HG02943 (cell line): ENCODE results near the gene LMO3.
"Not testable (repeated sequence)": the region's sequence is repeated elsewhere in the genome, so short reads cannot be mapped to it uniquely, and the experiment has no call there.

ENCODE experiments used
- ATAC-seq: cut with Tn5 transposase; IDR thresholded peaks from one replicate; pipeline ENCODE4 v1.9.1; 2021; ENCODE audit warnings: mild to moderate bottlenecking, low read depth, moderate library complexity; ENCODE audit not compliant: unreplicated experiment

Gene LMO3

GRCh38 chr12:16553457-16553856, 52.5 kb downstream of the LMO3 start:
- no peak for ATAC-seq

- ATAC-seq, result no peak
Observed at GRCh38 chr12:16552301-16552700, 53.7 kb downstream of the LMO3 start.

- ATAC-seq, result no peak
Observed at GRCh38 chr12:16545836-16546235, 60.1 kb downstream of the LMO3 start.

GRCh38 chr12:16542586-16542985, 63.4 kb downstream of the LMO3 start:
- ATAC-seq, result no peak

GRCh38 chr12:16537652-16538051, 68.3 kb downstream of the LMO3 start:
- ATAC-seq, result not testable (repeated sequence)

- no peak for ATAC-seq
Observed at GRCh38 chr12:16531621-16532020, 74.3 kb downstream of the LMO3 start.

- ATAC-seq, result no peak
Observed at GRCh38 chr12:16530268-16530850, 75.6 kb downstream of the LMO3 start.

- no peak for ATAC-seq
Observed at GRCh38 chr12:16526693-16527092, 79.3 kb downstream of the LMO3 start.

GRCh38 chr12:16524378-16524777, 81.6 kb downstream of the LMO3 start:
- ATAC-seq, result no peak

GRCh38 chr12:16523951-16524331, 82.0 kb downstream of the LMO3 start:
- no peak for ATAC-seq

GRCh38 chr12:16523284-16523950, 82.5 kb downstream of the LMO3 start:
- no peak for ATAC-seq

GRCh38 chr12:16520328-16520727, 85.6 kb downstream of the LMO3 start:
- no peak for ATAC-seq

GRCh38 chr12:16515666-16516065, 90.3 kb downstream of the LMO3 start:
- no peak for ATAC-seq

- no peak for ATAC-seq
Observed at GRCh38 chr12:16513231-16513630, 92.7 kb downstream of the LMO3 start.

- ATAC-seq, result no peak
Observed at GRCh38 chr12:16509411-16509810, 96.6 kb downstream of the LMO3 start.

GRCh38 chr12:16506394-16506793, 99.6 kb downstream of the LMO3 start:
- ATAC-seq, result no peak

- ATAC-seq, result no peak
Observed at GRCh38 chr12:16504200-16504599, 101.8 kb downstream of the LMO3 start.

- ATAC-seq, result no peak
Observed at GRCh38 chr12:16499611-16500010, 106.4 kb downstream of the LMO3 start.
